GM21367 (cell line): ENCODE results near the gene FCN2.

Experiments used
- ATAC-seq: cut with Tn5 transposase; IDR thresholded peaks from one replicate; pipeline ENCODE4 v1.9.1; 2021; ENCODE audit not compliant: unreplicated experiment

Gene FCN2

DNA sequence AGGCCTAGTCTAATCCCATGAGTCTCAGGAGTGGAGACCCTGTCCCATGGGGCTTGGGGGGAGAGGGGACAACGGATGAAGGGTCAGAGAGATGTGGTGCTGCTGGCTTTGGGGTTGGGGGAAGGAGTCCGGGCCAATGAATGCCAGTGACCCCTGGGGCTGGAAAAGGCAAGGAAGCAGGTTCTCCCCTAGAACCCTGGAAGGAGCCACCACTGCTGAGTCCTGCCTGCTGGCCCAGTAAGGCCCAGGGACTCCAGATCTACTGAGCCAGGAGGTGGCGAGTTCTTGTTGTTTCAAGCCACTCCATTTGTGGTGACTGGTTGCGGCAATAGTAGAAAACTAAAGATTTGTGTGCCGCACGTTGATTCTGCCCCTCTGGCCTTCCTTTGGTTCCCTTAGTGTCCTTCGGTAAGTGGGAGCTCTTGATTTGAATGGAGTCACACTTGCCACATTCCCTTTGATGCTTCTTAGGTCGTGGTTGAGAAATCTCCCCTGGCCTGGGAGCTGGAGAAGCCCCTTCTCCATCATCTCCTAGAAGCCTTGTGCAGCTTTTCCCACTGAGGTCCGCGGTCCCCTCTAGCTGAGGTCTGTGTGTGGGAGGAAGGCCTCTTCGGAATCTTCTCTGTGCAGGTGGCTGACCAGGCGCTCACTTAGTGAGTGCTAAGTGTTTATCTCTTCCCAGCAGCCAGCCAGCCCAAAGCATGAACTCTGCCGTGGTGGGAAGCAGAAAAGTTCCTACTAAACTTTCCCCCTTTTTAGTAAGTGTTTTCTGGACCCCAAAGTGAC is 28.1 kb downstream of the FCN2 start:
- no peak for ATAC-seq

DNA sequence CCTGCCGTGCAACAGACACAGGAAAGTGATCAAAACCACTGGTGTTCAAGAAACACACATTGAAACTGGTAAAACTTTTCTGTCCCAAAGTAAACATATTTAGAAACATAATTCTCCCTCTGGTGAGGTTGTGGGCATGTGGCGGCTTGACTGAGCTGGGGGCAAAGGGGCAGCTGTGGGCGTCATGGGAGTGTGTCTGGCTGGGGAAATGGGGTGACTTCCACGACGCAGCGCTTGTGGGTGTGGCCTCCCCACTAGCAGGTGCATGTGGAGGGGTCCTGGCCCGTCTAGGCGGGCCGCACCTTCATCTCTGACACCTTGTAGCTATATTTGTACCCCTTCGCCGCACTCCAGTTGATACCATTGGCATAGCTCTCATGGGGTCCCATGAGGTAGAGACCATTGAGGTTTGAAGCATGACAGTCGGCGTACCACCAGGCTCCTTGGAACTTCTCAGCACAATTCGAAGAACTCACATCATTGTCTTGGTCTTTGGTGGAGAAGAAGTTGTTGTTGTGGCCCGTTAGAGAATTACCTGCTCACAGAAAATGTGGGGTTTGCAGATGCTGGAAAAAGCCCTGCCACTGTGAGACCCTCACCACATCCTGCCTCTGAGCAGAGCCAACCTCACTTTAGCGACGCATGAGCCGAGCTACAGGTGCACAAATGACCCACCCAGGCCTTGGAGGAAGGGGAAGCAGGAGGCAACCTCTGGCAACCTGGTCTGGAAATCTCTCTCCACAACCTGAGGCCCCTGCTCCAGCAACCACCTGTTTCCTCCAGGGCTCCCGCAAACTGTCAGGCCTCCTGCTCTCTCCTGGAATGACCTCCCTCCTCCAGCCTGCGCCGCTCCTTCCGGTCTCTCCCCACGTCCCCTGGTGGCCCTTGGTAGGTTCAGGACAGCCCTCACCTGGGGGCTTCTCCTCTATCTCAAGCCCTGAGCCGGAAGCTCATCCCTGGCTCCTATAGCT is 29.2 kb downstream of the FCN2 start:
- no peak for ATAC-seq

DNA sequence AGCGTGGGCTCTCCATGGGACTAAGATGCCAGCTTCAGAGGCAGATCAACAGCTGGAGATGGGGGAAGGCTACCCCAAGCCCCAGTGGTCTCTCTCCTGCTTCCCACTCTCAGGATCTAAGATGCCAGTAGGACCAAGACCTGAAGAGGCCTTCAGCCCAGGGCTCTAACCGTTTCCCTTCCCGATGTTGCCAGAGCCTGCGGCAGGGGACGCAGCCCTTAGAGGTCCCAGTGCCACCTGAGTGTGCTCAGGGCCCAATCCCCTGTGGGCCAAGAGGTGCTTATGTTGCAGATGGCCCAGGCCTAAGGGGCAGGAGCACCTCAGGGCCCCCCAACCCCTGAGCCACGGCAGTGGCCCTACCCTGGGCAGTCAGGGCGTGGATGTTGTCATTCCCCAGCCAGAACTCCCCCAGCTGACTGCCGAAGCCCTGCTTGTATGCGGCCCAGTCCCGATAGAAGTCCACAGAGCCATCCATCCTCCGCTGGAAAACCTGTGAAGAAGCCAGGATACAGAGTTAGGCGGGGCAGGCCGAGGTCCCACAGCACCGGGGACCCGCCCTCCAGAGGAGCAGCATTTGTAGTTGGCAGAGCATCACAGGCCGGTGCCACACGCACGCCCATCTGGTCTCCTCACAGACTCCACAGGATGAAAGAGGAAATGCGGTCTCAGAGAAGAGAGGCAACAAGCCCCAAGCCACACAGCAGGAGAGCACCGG is 31.7 kb downstream of the FCN2 start:
- ATAC-seq, result no peak

DNA sequence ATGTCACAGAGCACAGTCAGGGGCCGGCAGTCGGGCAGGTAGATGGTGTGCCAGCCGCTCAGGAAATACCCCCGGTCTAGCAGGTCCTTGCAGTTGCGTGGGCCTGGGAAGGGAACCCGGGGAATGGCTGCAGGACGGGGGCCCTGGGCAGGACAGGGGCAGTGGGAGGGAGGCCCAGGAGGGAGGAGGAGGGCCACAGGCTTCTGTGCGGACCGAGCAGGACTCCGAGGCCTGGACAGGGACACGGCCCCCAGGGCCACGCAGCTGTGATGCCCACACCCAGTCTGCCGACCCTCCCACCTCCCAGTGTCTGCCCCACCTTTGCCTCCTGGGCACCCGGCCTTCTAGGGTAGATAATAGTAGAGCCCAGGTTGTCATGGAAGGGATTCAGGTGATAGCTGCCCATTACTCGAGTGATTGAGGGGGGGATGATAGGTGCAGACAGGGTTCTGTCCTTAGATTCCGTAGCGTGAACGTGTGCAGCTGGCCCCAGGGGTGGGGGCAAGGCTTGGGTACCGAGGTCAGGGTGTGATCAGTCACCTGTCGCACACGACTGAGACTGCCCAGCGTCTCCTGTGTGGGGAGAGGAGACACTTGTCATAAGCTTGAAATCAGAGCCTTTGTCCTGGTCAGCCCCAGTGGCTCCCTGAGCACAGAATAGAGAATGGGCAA is 32.6 kb downstream of the FCN2 start:
- ATAC-seq, result no peak

DNA sequence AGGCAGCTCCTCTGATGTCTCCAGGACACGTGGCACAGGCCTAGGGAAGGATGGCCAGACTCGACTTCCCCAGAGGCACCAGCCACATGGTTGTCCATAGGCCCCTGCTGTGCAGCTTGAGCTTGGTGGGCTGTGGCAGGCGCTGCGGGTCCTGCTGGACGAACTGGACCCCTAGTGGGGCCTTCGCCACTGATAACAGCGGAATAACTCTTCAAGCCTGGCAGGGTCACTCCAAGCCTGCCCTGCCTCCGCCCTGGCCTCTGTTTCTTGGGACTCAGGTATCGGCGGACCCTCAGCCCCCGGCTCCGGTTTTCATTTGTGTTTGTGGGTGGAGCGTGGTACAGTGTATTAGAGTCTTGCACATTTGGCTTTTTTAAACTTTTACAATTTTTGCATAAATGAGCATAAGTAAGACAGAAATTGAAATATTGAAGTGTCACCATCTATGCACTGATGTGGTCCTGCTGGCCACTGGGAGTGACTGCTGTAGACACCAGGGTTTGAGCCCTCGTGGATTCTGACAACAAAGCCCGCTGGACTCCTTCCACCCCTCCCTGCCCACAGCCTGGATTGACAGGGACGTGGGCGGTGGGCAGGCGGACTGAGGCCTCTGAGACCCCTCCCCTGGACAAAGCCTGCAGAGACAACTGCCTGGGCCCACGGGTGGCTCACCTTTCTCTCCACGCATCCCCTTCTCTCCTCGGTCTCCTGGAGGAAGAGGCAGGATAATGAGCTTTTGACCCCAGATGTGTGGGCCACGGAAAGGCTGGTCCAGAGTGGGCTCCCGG is 33.3 kb downstream of the FCN2 start:
- no peak for ATAC-seq

DNA sequence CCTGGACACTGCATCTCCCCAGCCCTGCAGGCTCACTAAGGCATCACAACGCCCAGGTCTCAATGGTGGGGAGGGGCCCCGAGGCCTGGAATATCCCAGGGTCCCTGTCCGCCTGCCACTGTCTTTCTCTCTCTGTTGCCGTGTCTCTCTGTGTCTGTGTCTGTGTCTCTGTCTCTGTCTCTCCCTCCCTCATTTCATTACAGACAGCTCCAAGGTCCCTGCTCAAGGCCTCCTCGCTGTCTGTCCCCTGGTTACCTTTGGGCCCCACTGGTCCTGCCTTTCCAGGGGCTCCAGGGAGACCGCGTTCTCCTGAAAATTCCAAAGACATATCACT is 33.9 kb downstream of the FCN2 start:
- no peak for ATAC-seq

DNA sequence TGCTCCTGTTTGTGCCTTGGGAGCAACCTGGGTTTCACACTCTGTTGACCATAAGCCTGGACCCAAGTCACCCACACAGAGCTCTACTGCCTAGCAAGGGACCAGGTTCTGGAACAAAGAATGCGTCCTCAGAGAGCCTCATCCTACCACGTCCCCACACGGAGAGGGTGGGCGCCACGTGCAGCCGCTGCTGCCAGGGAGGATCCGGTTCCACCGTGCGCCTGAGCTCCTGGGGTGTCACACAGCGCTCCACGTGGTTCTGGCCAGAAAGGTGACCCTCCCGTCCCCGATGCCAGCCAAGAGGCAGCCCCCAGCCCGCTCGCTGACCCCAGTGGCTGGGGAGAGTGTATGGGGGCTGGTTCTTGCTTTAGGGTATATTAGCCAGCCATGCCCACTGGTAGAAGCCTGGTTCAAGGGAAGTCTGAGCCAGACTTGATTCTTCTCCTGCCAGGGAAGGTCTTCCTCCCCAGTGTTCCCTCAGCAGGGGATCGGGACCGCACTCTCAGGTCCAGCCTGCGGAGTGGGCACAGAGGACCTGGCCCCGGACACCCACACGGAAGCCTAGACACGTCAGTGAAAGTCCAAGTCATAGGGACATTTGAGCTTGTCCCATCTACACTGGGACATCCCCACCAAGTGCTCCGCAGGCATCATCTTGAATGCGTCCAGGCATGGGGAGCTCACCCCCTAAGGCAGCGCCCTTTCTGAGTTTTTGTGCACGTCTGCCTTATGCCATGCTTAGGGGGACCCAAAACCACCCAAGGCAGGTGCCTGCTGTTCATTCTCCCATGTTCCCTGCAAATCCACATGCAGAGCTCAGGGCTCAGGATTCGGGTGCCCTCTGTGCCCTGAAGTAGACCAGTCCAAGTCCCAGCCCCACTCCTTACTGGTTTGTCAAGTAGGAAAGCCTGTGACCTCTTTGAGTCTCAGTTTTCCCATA is 34.7 kb downstream of the FCN2 start:
- no peak for ATAC-seq

DNA sequence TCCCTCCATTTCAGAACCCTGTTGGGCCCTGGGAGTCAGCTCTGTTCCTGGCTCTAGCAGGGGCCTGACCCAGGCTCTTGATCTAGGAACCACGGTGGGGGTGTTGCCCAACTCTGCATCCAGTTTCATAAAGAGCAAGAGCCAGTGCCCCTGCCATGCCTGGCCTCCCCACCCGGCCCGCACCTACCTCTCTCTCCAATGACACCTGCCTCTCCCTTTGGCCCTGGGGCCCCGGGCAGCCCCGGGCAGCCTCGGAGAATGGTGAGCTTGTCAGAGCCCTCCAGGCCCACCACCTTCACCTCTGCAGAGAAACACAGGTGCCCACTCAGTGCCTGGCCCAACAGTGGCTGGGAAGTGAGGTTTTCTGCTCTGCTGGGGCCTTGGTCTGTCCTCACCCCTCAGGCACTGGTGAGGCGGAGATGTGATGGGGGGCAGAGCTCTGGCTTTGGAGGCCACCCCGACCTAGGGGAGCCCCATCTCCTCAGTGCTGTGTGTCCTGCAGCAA is 35.6 kb downstream of the FCN2 start:
- no peak for ATAC-seq

DNA sequence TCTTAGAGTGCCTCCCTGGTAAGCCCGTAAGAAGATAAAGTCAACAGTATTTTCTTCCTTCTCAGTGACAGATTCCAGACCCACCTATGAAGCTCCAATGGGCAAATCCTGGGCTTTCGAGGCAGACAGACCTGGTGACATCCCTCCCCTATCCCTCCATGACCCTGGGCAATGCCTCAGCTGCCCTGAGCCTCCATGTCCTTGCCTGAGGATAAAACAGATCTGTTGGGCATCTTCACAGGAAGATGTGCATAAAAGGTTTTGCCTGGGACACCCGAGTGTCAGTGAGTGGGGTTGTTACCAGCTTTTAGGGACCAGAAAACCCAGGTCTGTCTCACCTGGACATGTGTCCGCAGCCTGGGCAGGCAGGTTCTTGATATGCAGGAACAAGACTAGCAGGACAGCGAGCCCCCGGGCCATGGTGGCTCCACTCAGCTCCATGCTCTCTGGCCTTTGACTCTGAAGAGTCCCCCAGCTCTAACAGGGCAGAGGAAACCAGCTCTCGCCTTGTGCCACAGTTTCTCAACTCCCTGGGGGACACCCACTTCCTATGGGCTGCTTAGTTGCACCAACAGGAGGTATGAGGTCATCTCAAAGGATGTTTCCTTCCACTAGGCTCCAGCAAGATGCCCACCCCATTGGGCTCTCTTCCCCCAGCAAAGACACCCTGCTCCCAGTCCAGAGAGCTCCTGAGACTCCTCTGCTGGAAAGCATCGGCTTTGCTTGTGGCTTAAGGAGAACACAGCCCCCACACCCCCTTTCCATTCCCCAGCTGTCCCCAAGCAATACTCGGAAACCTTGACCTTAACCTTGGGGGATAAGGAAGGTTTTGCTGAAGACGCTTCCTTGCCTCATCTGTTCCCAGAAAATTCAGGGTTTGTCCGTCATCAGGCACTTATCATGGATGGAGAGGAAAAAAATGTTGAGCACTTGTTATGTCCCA is 37.1 kb downstream of the FCN2 start, which contains the start of gene FCN1:
TSS of gene FCN1 (minus strand) at position 482 of the 943 bp plus-strand sequence. CDS start at position 441, 41 bp downstream.
- no peak for ATAC-seq

DNA sequence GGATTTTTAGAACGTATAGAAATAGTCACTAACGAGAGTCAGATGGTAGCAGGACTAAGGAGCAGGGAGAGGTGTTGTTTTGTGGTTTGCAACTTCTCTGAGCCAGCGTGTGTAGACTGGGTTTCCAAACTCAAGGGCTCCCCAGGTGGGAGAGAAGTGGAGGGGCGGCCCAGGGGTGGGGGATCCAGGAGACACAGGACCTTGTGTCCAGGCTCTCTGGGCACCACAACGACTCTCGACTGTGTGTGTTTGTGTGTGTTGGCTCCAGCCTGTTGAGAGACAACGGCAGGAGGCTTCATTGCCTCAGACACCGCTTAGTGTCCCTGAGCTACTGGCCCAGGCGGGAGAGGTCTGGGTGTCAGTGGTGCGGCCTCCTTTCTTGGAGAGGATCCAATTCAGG is 38.0 kb downstream of the FCN2 start:
- ATAC-seq, result no peak

DNA sequence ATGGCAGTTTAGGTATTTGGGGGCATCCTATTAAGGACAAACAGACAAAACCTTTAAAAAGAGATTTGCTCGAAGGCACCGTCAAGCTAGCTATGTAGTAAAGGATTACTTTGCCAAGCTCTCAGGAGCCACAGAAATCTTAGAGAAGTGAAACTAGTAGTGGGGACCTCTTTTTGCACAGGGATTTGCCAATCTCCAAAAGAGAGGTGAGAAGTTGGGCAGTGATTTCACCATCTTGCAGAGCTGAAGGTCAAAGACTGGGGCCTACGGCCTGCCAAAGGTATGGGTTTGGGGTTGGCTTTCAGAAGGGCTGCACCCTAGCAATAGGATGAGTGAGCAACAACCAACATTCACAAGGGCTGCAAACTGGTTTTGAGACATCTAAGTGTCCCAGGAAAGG is 38.7 kb downstream of the FCN2 start:
- no peak for ATAC-seq

DNA sequence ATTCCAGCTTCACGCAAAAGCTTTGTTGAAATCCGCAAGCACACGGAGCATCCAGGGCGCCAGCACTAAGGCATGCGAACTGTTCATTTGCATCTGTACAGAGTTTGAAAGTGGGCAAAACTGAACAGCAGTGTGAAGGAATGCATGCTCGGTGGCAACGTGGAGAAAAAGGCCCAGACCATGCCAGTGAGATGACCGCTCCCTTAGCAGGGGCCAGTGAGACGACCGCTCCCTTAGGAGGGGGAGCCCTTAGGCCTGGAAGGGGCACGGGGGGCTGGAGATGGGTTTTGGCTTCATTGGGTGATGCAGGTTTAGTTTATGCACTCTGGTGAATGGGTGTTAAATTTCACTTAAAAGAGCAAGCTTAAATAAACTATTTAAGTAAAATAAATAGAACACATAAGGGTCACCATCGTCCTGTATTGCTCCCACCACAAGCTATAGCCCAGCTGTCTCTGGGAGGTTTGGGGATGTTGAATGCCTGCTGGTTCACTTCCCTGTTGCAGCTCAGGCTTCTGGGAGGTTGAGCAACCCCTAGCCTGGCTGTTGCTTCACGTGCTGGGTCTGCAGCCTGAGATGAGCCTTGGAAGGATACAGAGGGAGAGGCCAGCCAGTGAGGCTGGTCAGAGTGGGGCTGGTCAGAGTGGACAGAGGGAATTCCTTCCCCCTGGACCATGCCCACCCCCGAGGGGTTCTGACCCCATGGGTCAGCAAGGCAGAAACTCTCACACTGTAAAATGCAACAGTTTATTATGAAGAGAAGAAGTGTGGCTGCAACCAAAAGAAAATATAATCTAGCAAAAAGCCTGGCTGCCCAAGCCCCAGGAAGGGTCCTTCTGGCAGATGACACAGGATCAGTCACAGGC is 41.7 kb downstream of the FCN2 start:
- no peak for ATAC-seq

DNA sequence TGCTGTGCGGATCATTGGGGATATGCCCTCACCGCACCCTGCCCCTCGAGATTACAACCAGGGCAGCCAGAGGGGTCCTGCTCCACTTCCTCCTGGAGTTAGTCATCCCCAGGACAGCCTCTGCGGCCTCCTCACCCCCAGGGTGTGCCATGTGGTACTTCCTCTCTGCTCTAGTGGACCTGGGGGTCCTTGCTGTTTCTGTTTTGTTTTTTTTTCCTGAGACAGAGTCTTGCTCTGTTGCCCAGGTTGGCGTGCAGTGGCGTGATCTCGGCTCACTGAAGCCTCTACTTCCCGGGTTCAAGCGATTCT is 42.3 kb downstream of the FCN2 start:
- ATAC-seq, result no peak

DNA sequence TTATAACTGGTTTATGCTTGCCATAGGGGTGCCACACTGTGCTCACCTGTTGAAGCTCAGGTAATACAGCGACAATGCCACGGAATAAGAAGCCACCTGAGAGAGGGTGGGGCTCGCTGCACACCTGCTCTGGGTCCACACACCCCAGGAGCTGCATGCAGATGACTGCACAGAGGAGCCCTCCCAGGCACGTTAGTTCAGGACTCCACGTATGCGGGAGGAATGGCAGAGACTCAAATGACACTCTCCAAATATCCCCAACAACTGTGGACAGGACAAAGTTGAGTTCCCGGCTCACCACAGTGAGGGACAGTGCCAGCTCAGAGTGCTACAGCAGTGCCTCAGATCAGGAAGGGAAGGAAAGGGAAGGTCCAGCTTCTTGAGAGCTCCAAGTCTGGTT is 42.9 kb downstream of the FCN2 start:
- no peak for ATAC-seq

DNA sequence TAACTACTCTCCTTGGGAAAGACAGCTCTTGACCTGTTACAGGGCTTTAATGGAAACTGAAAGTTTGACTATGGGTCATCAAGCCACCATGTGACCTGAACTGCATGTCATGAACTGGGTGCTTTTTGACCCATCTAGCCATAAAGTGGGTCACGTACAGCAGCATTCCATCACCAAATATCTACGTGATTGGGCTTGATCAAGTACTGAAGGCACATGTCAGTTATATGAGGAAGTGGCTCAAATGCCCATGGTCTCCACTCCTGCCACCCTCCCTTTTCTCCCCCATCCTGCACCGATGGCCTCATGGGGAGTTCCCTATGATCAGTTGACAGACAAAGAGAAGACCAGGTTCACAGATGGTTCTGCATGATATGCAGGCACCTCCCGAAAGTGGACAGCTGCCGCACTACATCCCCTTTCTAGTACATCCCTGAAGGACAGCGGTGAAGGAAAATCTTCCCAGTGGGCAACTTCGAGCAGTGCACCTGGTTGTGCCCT is 44.5 kb downstream of the FCN2 start:
- ATAC-seq, result no peak

DNA sequence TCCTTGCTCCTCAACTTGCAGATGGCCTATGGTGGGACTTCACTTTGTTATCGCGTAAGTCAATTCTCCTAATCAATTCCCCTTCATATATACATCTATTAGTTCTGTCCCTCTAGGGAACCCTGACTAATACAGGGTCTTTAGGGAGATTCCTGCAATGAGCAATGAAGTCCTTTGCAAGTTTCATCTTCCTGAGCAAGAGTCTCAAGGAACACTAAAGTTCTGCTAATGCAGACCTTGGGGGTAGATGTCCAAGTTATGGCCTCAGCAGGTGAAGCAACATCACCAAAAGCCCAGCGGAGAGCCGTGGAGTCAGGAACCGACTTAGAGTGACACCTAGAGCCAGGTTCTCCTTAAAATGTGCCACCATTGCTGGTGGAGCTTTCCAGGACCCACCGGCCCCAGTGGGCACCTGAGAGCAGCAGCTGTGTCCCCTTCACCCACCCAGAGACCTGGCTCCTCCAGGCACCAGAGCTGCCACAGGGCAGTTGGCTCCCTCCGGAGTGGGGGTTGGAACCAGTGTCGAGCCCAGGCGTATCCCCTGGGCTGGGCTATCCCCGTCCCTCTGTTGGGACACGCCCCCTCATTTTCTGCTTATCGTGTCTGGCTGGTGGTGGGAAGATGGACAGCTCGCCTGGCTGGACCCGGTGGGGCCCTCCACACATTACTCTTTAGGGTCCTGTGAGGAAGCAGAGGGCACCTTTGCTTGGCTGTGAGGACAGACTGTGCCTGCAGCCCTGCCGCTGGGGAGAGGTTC is 48.0 kb downstream of the FCN2 start:
- ATAC-seq, result no peak
